Measurements from ENCODE around the gene SUV39H1. TPM values are rescaled to one million over a fixed set of nuclear protein-coding genes. Genes with fewer than 3 reads are reported as not detected.

SUV39H1 gene
- polyA plus RNA-seq, 4 donors, result 6.2 to 8.1 (median 6.8) TPM

DNA sequence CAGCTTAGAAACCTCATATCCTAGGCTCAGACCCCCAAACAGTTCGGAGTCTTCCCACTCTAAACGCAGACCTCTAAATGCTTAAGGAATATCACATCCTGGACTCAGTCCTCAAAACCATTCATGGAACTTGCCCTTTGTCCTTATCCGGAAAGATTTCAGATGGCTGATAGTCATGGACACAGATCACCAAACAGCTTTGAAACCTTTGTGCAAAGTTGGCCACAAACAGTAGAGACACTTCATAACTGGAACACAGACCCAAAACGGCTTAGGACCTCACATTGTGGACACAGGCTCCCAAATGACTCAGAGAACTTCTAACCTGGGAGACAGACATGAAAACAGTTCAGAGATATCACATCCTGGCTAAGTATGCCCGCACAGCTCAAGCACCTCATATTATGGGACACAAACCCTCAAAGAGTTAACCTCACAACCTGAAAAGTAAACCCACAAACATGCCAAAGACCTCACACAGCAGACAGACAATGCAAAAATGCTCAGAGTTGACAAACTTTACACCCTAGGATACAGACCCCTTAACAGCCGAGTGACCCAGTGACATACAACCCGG is 15.5 kb downstream of the SUV39H1 start:
- DNase-seq (ENCODE audit: low read depth in 4 of 4, low spot score in 2 of 4), result no peak

DNA sequence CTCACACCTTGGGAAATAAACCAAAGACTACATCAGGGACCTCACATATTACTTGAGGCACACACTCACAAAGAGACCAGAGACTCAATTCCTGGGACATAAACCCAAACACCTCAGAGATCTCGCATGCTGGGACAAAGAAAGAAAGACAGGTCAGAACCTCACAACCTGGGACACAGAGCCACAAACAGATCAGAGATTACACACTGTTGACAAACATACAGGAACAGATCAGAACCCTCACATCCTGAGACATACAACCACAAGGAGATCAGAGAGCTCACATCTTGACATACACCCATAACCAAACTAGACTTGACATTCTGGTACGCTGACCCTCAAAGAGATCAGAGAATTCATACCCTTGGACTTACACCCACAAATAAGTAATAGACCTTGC is 17.3 kb downstream of the SUV39H1 start:
- DNase-seq (ENCODE audit: low read depth in 4 of 4, low spot score in 2 of 4), result no peak

DNA sequence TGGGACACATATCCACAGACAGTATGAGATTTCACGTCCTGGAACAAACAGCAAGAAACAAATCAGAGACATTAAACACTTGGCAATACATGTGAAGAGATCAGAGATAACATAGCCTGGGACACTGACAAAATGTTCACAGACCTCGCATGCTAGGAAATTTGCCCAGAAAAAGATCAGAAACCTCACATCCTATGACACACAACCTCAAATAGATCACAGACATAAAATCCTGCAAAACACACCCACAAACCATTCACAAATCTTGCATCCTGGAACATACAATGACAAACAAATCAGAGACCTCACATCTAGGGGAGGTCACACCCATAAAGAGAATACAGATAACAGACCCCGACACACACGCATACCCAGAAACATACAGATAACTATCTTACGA is 18.0 kb downstream of the SUV39H1 start:
- DNase-seq (ENCODE audit: low read depth in 4 of 4, low spot score in 2 of 4), result no peak

DNA sequence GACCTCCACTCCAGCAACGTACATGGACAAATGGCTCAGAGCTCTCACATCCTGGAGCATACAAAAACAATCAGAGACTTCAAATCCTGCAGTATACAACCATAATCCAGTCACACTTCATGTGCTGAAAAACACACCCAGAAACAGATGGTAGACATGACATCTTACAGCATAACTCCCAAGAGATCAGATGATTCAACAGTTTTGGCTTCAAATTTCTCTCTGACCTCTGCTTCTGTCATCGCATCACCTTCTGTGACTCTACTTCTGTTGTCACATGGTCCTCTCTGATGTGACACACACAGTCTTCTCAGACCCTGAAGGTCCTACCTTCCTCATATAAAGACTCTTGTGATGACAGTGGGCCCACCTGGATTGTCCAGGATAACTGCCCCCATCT is 18.5 kb downstream of the SUV39H1 start:
- DNase-seq (ENCODE audit: low read depth in 4 of 4, low spot score in 2 of 4), result no peak

DNA sequence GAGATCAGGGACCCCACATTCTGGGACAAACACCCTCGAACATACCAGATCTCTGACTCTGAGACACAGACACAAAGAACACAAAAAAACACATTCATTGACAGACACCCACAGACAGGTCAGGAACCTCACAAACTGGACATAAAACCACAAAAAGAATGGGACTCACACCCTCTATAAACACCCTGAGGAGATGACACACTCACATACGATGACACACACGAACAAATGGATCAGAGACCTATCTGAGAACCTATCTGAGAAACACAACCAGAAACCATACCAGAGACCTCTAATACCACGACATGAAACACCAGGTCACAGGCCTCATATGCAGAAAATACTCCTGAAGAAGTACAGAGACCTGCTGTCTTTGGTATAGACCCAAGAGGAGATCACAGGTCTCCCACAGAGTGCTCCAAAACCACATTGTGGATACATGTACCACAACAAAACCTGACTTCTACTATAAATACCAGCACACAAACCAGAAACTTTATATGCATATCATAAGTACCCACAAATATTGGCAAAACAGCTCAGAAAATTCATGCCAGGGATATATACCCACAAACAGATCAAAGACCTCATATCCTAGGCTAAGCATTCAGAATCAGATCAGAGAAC is 19.5 kb downstream of the SUV39H1 start:
- no peak for DNase-seq (ENCODE audit: low read depth in 4 of 4, low spot score in 2 of 4)

DNA sequence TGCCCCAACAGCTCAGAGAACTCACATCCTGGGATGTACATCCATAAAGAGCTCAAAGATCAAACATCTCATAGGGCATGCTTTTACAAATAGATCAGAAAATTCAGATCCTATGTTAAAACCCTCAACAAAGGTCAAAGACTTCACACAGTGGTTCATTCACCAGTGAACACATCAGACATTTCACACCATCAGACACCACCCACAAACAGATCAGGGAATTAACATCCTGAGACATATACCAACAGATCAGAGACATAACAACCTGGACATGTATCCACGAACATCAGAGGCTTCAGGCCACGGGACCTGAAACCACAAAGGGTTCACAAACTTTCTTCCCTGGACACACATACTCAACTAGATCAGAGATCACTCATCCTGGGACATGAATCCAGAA is 23.4 kb downstream of the SUV39H1 start:
- no peak for DNase-seq (ENCODE audit: low read depth in 4 of 4, low spot score in 2 of 4)

DNA sequence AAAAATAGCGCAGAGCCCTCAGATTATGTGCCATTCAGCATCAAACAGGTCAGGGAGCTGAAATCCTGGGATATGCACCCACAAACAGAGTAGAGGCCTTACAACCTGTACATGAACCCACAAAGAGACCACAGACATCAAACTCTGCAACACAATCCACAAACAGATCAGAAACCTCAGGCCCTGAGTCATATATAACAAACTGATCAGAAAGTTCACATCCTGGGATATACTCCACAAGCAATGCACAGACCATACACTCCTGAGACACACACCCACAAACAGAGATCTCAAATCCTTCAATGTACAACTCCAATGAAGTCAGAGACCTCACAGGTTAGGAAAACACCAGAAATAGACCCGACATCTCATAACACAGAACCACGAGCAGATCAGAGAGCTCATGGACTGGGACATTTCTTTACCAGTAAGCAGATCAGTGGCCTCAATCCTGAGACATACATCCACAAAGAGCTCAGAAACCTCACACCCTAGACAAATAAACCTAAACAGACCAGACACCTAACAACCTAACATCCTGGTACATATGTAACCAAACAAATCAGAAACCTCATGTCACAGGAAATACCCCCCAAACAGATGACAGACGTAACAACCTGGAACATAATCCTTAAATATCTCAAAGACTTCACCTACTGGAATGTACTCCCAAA is 24.2 kb downstream of the SUV39H1 start:
- DNase-seq (ENCODE audit: low read depth in 4 of 4, low spot score in 2 of 4), result no peak

DNA sequence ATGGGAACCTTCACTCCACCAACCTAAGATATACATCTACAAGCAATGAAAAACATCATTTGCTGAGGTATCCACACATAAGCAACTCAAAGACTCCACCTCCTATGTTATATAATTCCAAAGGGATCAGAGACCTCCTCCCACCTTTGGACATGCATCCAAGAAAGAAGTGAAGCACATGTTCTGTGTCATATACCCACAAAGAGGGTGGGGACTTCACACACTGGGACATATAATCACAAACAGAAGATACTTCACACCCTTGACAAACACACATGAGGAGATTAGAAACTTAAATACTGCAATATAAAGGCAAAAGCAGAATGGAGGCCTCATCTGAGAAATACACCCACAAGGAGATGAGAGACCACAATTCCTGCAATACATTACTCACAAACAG is 25.4 kb downstream of the SUV39H1 start:
- DNase-seq (ENCODE audit: low read depth in 4 of 4, low spot score in 2 of 4), result no peak

DNA sequence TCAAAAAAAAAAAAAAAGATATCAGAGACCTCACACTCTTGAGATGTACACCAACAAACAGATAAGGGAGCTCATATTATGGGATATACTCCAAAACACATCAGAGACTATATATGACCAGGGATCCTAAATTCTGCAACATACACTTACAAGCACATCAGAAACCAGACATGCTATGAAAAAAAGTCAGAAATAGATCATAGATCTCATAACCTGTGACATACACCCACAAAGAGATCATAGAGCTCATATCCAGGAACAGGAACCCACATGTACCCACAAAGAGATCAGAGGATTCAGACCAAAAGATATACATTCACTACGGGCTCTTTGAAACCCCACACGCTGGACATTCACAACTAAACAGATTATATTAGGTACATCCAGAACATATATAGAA is 30.1 kb downstream of the SUV39H1 start:
- no peak for DNase-seq (ENCODE audit: low read depth in 4 of 4, low spot score in 2 of 4)

DNA sequence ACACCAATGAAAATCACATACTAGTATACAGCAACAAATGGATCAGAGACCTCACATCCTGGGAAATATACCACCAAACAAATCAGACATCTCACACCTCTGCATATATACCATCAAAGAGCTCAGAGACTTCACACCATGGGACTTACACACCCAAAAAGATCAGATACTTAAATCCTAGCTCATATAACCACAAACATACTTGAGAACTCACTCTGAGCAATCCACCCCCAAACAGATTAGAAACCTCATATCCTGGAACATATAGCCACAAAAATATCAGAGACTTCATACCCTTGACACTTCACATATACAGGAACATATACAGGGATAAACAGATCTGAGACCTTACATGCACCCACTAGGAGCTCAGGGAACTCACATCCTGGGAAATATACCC is 32.1 kb downstream of the SUV39H1 start:
- DNase-seq (ENCODE audit: low read depth in 4 of 4, low spot score in 2 of 4), result no peak

DNA sequence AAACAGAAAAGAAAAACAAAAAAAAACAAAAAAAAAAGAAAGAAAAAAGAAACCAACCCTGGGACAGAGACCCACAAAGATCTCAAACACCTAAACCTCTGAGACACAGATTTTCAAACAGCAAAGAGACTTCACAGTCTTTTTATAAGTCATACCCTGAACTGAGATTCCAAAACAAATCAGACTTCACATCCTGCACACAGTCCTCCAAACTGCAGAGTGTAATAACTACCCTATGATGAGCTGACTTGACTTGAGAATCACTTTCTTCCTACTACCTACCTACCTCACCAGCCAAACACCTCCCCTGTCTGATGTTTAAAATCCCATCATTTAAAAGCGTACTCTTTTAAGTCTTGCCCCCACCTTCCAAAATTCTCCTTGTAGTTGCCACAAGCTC is 39.8 kb downstream of the SUV39H1 start:
- DNase-seq (ENCODE audit: low read depth in 4 of 4, low spot score in 2 of 4), result no peak

DNA sequence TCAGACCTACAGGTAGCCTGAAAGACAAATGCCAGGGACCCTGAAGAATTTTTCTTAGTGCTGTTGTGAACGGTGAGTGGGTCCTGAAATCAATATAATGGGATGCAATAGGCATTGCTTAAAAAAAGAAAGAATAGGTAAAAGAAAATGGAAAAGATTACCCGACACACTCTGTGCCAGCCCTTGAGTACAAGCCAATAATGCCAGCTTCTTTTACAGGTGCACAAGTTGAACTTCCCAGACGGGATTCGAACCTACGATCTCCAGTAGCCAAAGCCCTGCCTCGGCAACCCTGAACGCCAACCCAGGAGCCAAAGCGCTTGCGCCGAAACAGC is 40.3 kb downstream of the SUV39H1 start:
- DNase-seq (ENCODE audit: low read depth in 4 of 4, low spot score in 2 of 4), result no peak

DNA sequence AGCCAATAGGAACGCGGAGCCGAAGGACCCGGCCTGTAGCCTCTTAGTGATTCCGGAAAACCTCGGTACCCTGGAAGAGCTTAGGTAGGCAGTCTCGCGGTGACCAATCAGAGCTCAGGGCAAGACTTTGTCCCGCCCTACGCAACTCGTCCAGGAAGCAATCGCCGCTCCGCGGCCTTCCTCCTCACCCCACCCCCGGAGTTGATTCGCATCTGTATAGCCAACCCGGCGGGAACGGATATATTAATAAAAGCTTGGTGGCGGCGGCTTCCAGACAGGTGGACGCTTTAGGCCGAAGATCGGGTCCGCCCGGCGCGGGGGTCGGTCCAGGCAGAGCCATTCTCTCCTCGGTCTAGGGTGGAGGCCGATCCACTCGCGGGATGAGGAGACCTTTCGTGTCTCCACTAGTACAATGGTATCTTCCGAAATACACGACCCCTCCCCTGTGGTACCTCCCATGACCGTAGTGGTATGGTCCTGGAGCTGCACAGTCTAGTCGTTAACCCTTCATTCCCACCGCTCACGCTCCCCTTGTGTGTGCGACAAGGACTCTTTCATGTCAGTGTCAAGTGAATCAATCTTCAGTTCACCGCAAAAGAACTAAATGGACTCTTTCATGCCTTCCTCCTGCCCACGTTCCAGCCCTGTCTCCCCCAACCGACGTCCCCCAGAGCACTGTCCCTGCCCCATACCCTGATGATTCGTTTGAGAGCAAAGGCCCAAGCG is 40.8 kb downstream of the SUV39H1 start:
- DNase-seq (ENCODE audit: low read depth in 4 of 4, low spot score in 2 of 4), result peak; percentile 79 to 91 (median 83)

DNA sequence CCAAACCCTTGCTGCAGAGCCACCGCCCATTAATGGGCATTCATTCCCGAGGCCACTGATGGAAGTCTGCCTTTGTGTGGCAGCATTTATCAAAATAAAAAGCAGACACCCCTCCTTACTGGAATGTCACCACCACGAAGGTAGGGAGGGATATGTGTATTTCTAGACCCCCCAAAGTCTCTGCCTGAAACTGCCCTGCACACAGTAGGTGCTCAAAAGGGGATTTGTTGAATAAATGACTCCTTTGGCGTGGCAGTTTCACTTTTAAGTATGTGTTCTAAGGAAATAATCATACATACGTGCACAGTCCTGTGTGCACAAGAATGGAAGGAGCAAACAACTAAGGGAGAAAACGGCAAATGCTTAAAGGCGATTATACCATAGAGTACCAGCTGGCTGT is 41.4 kb downstream of the SUV39H1 start:
- DNase-seq (ENCODE audit: low read depth in 4 of 4, low spot score in 2 of 4), result no peak

DNA sequence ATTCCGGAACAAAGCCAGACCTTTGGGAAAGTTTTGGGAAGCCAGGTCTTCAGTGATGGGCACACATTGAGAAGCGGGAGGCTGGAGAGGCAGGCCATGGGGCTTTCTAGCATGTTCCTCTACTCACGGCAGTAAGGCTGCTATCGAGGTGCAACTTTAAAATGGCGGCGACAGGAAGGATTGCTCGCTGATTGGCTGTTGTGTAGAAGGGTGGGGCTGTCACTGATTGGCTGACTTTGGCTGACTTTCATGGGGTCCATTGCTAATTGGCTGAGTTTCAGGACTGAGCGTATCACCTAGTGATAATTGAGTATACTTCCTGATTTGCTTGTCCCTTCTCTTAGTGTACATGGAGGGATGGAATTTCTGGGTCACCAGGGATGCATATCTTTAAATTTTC is 45.3 kb downstream of the SUV39H1 start:
- DNase-seq (ENCODE audit: low read depth in 4 of 4, low spot score in 2 of 4), result no peak

DNA sequence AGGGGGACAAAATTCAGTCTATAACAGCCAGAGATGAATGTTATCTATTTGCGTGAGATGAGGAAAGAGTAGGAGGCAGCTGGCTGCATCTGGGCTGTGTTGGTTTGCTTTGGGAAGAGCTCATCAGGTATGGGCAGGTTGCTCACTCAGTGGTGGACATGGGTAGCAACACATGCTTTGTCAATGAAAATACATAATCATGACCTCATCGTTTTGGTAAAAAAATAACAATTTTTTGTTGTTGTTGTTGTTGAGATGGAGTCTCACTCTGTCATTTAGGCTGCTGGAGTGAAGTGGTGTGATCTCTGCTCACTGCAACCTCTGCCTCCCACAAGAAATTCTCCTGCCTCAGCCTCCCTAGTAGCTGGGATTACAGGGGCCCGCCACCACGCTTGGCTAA is 48.7 kb downstream of the SUV39H1 start:
- DNase-seq (ENCODE audit: low read depth in 4 of 4, low spot score in 2 of 4), result no peak

DNA sequence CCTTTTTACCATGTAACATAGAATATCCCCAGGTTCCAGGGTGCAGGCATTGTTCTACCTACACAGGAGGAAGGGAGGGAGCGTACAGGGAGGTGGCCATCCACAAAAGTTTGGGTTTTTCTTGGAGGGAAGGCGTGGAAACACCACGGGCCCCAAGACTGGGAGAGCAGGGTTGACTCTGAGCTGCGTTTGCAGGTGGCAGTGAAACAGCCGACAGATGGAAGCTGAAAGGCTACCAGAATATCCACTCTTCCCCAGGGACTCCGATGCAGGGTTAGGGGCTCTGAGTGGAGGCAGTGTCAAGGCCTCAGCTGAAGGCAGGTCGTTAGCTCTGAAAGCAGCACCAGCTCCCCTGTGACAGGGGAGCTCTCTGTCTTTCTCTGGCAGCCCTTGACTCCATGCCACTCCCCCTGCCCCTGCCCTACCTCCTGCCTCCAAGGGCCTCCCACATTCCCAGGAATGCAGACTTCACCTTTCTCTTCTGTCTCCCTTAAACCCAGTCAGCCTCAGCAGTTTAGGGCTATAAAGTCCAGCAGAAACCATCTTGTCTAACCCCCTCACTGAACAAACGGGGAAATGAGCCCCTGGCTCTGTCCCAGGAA is 51.0 kb downstream of the SUV39H1 start:
- DNase-seq (ENCODE audit: low read depth in 4 of 4, low spot score in 2 of 4), result no peak

DNA sequence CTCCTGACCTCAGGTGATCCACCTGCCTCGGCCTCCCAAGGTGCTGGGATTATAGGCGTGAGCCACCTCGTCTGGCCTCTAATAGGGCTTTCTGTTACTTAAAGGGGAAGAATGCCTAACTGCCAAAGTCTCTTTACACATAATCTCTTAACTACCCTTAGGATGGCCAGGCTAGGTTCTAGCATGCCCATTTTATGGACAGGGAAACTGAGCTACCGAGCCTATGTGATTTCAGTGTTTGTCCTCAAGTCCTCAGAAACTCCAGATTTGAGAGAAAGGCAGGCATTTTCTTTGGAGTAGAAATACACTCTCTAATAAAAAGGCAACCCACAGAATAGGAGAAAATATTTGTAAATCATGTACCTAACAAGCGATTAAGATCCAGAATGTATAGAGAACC is 52.6 kb downstream of the SUV39H1 start:
- DNase-seq (ENCODE audit: low read depth in 4 of 4, low spot score in 2 of 4), result no peak

DNA sequence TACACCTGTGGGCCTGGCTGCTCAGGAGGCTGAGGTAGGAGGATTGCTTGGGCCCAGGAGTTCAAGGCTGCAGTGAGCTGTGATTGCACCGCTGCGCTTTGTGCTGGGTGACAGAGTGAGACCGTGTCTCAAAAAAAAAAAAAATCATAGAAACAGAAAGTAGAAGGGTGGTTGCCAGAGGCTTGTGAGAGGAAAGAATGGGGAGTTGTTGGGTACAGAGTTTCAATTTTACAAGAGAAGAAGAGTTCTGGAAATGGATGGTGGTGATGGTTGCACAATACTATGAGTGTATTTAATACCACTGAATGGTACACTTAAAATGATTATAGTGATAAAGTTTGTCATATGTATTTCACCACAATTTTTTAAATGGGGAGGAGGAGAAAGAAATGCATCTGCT is 54.8 kb downstream of the SUV39H1 start:
- no peak for DNase-seq (ENCODE audit: low read depth in 4 of 4, low spot score in 2 of 4)

DNA sequence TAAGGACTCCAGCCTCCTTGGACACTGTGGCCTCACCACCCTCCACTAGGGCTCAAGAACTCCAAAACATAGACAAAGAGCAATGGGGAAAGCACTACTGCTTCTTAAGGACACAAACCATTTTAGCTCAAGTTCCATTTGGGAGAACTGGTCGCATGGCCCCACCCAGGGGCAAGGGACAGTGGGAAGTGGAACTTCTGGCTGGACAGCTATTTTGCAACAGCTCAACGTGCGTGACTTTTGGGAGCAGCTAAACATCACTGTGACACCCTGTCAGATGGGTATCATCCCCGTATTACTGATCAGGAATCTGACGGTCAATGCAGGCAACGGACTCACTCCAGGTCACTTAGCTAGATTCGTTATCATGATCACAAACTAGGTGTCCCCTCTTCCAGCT is 56.0 kb downstream of the SUV39H1 start:
- DNase-seq (ENCODE audit: low read depth in 4 of 4, low spot score in 2 of 4), result no peak

DNA sequence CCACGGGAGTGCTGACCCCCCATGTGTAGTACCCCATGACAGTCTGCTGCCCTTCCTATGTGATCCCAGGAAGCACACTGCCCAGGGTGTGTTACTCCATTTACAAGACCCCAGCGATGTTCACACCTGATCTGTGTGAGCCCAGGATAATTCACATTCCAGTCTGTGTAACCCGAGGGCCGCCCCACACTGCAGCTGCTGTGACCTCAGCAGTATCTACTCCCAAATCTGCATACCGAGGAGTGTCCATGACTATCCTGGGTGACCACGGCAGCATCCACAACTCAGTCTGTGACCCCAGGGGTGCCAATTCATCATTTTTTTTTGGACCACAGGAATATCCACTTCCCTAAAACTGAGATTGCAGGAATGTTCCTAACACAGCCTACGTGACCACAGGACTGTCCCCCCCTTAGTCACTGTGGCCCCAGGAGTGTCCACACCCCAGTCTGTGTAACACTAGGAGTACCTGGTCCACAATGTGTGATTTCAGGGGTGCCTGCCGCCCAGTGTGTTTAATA is 57.2 kb downstream of the SUV39H1 start:
- DNase-seq (ENCODE audit: low read depth in 4 of 4, low spot score in 2 of 4), result no peak
